ENCODE data around the gene RNF213.

Gene RNF213

GRCh38 chr17:80348551-80349150 is 88.0 kb downstream of the RNF213 start:
- DNase-seq (ENCODE audit: low read depth, low spot score) = no peak

GRCh38 chr17:80349151-80349651 is 88.5 kb downstream of the RNF213 start:
- DNase-seq (ENCODE audit: low read depth, low spot score) = no peak

GRCh38 chr17:80349751-80350150 is 89.1 kb downstream of the RNF213 start:
- no peak for DNase-seq (ENCODE audit: low read depth, low spot score)

GRCh38 chr17:80352216-80352895 is 91.7 kb downstream of the RNF213 start:
- no peak for DNase-seq (ENCODE audit: low read depth, low spot score)

- DNase-seq (ENCODE audit: low read depth, low spot score) = no peak
Measured at GRCh38 chr17:80352991-80353665, 92.5 kb downstream of the RNF213 start.

- DNase-seq (ENCODE audit: low read depth, low spot score) = no peak
Measured at GRCh38 chr17:80353718-80354275, 93.1 kb downstream of the RNF213 start.

GRCh38 chr17:80354336-80354735 is 93.7 kb downstream of the RNF213 start:
- DNase-seq (ENCODE audit: low read depth, low spot score) = no peak

- DNase-seq (ENCODE audit: low read depth, low spot score) = no peak
Measured at GRCh38 chr17:80356231-80356856, 95.7 kb downstream of the RNF213 start.

GRCh38 chr17:80358131-80358530 is 97.5 kb downstream of the RNF213 start:
- DNase-seq (ENCODE audit: low read depth, low spot score) = no peak

- no peak for DNase-seq (ENCODE audit: low read depth, low spot score)
Measured at GRCh38 chr17:80358861-80359260, 98.2 kb downstream of the RNF213 start.

GRCh38 chr17:80359422-80360110 is 98.9 kb downstream of the RNF213 start:
- DNase-seq (ENCODE audit: low read depth, low spot score) = no peak

- no peak for DNase-seq (ENCODE audit: low read depth, low spot score)
Measured at GRCh38 chr17:80360396-80360795, 99.7 kb downstream of the RNF213 start.

- no peak for DNase-seq (ENCODE audit: low read depth, low spot score)
Measured at GRCh38 chr17:80361495-80362220, 101.0 kb downstream of the RNF213 start.

- DNase-seq (ENCODE audit: low read depth, low spot score) = no peak
Measured at GRCh38 chr17:80362428-80363119, 101.9 kb downstream of the RNF213 start.

- DNase-seq (ENCODE audit: low read depth, low spot score) = no peak
Measured at GRCh38 chr17:80363120-80363515, 102.5 kb downstream of the RNF213 start.

- DNase-seq (ENCODE audit: low read depth, low spot score) = no peak
Measured at GRCh38 chr17:80363518-80364090, 103.0 kb downstream of the RNF213 start.

GRCh38 chr17:80364091-80364691 is 103.5 kb downstream of the RNF213 start:
- DNase-seq (ENCODE audit: low read depth, low spot score) = no peak

GRCh38 chr17:80365001-80365965 is 104.6 kb downstream of the RNF213 start:
- no peak for DNase-seq (ENCODE audit: low read depth, low spot score)

All from iPS DF 19.7 (cell line).